Stimulated activated CD8-positive, alpha-beta memory T cell treated with anti-CD3 and anti-CD28 coated beads, Interleukin-7, amount 100 ng/mL, for 24 hours (primary cell): Measurements from ENCODE around the gene RECK.
"Not testable (repeated sequence)": the region's sequence is repeated elsewhere in the genome, so short reads cannot be mapped to it uniquely, and the experiment has no call there.

Experiments used
- DNase-seq: peaks from one replicate; pipeline ENCODE4 v3.0.0-alpha.2; 2020; ENCODE audit warnings: low read depth

The RECK gene

DNA sequence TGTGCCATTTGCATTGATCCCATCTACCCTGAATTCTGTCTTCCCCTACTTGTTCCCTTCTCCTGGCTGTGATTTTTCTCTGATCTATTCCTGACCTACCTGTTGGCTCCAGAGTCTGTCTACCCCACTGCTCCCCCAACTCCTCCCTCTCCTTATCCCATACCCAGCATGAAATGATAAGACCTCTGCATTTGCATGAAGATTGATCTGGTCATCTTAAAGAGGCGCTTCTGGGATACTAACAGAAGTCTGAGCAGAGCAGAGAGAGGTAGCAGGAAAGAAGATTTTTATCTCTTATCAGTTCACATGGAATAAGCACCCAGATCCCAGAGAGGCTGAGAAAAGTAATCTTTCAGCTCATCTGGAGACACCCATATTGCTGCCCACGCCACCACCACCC, 81.5 kb downstream of the RECK start:
- no peak for DNase-seq

DNA sequence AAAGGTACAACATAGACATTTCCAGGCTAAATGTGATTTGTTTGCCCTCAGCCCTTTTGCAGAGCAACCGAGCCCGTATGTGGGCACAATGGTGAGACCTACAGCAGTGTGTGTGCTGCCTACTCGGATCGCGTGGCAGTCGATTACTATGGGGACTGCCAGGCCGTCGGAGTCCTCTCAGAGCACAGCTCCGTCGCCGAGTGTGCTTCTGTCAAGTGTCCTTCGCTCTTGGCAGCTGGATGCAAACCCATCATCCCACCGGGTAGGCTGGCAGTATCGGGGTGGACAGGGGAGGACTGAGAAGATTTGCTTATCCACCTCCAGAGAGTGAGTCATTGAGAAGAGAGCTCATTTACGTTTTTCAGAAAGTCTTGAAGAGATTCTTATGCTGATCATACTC, 82.0 kb downstream of the RECK start:
- DNase-seq = no peak

DNA sequence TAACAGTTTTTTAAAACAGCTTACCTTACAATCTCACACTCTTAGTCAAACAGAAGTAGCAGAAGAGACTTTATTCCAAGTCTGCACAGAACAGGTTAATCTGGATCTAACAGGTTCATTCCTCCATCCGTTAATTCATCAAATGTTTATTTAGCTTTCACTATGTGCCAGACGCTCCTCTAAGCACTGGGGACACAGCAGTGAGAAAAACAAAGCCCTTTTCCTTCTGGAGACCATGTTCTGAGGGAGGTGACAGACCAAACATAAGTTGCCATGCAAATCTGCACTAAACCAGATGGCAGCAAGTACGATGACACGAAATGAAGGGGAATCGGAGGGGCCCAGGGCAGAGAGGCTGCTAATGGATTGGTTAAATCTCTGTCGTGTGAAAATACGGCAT, 82.8 kb downstream of the RECK start:
- no peak for DNase-seq

DNA sequence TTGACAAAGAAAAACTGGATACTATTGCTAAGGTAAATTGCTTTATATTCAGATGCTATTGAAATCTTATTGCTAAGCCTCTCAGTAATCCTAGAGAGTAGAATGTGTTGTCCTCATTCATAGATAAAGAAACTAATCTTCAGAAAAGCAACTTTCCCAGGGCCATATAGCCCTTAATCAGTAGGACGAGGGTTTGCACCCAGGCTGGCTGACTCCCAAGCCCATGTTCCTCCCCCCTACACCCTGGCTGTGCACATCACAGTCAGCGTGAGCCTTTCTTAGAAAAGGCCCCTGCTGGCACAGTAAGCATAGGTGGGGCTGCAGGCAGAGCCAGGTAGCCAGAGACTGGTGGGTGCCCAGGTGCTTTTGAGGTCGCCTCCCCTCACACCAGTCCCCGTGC, 84.0 kb downstream of the RECK start:
- DNase-seq = no peak

DNA sequence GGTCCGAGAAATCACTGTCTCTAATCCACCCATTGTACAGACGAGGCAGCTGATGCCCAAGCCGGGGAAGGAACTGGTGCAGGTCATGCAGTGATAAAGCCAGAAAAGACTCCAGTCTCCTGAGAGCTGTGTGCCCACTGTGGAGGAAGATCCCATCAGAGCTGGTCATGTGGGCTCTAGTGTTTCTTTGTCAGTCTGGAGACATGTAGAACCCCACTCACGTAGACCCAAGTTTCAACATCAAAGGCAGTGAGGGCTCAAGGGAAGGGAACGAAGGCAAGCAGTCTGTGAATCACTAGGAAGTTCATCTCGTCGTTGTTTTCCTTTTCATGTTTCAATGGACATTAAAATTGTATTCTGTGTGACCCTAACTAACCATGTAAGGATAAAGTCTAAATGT, 85.3 kb downstream of the RECK start:
- DNase-seq = no peak

DNA sequence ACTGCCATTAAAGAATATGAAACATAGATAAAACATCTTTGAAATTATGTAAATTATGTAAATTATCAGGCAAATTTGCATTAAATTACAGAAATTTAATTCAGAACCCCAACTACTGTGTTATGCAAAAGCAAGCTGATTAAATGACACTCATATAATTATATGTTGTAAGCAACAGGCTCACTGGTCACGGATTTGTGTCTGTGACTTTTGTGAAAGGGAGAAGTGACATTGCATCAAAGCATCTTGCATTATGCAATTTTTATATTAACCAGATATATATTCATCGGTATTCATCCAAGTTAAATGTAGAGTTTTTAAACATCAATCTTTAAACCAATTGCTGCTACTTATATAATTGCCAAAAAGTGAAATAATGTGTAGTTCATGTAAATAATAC, 86.8 kb downstream of the RECK start:
- no peak for DNase-seq

DNA sequence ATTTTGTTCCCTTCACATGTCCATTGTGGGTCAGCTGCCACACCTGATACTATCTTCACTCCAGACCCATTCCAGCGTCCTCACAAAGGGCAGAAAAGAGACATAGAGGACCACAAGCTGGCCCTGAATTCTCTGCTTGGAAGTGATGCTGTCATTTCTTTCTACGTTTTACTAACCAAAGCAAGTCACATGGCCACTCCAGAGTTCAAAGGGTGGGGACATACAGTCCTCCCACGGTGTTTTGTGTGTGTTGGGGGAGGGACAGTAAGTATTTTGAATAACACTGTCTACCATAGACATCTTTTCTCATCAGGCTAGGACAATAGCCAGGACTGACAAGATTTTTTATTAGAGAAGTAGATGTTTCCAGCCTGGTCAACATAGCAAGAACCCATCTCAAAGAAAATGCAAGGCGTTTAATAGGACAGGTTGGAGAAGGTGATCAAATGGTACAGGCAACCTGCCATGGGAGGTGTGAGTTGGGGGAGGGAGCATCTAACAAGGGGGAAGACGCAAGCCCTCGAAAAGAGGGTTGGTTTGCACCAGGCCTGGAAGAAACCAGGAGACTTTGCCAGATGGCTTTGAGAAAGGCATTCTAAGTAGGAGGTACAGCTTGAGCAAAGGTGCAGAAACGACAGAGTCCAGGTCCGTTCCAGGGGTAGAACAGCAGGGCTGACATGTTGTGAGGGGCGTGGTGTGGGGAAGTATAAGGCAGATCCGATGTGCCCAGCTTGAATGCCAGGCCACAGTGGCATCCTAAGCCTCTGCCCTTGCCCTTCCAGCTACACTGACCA, 88.5 kb downstream of the RECK start:
- DNase-seq = no peak

DNA sequence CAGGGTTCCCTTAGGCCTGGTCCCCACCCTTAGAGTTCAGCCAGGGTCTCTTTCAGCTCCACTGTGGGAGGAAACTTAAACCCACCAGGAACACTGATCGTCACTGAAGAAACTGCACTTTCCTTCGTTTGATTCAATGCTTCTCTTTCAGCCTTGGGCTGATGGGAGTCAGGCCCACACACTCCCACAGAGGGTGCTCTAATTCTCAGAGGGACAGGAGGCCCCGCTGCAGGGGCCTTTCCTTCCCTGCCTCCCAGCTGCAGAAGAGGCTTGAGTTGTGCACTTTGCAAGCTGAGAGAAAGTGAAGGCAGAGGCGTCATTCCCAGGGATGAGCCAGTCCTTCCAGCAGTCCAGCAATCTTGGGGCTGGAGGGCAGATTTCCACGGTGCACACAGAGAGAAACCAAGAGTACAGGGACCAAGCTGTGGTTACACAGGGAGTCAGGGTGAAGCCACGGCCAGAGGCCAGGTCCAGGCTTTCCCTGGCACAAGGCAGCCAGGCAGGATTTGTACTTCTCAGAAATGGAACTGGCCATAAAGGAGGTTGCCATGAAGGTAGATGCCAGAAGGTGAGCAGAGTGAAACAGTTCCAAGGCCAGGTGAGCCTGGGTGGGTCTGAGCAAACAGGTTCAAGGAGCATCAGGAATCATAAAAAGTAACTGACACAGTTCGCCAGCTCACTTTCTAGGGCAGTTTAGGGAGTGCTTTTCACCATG, 89.5 kb downstream of the RECK start:
- DNase-seq = no peak

DNA sequence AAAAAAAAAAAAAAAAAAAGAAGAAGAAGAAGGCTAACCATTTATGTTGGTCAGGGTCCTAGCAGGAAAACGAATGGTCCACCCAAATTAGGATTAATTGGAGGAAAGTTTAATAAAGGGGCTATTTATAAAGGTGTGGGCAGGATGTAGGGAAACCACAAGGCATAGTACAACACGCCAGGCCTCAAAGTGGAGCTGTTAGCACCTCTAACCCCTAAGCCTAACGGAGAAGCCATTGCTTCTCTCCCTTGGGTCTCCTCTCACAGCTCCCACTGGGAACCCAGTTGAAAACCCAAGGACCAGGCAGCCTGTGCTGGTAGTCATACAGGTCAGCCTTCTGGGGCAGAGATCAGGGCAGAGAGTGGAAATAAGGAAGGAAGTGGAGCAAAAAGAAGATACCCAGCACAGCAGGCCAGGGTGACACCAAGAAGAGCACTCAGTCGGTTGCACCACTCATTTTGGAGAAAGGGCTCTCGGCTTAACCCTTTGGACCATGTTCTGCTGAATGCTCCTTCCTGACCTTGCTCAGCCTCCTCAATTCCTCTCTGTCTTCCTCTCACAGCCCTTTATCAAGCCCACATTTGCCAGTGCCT, 91.0 kb downstream of the RECK start:
- DNase-seq = no peak

DNA sequence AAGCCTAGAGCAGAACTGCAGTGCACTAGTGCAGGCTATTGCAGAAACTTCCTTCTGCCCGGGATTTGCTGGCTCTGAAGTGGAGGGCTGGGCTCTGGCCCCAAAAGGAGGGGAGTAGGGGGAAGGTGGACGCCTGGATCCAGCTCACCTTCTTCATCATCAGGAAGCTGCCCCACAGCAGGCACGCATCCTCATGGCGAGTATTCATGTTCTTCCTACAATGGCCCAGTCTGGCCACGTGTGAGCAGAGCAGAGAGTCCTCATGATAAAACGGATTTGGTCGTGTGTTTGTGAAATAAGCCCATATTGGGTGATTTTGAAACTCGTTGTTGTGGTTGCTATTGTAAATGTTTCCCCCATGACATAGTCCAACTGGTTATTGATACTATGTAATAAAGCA, 91.6 kb downstream of the RECK start:
- no peak for DNase-seq

DNA sequence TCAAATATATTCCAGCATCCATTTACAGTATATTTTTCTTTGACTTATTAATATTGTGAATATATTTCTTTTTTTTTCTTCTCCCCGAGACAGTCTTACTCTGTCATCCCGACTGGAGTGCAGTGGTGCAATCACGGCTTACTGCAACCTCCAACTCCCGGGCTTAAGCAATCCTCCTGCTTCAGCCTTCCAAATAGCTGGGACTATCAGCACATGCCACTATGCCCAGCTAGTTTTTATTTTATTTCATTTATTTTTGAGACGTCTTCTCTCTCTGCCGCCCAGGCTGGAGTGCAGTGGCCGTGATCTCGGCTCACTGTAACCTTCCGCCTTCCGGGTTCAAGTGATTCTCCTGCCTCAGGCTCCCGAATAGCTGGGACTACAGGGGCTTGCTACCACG, 92.4 kb downstream of the RECK start:
- DNase-seq = no peak

DNA sequence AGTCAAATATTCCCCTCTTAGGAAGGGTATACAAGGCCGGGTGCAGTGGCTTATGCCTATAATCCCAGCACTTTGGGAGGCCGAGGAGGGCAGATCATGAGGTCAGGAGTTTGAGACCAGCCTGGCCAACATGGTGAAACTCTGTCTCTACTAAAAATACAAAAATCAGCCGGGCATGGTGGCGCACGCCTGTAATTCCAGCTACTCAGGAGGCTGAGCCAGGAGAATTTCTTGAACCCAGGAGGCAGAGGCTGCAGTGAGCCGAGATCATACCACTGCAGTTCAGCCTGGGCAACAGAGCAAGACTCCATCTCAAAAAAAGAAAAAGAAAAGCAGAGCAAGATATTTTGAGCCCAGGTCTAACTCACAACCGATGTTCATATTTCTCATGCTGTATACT, 95.0 kb downstream of the RECK start:
- DNase-seq = not testable (repeated sequence)

DNA sequence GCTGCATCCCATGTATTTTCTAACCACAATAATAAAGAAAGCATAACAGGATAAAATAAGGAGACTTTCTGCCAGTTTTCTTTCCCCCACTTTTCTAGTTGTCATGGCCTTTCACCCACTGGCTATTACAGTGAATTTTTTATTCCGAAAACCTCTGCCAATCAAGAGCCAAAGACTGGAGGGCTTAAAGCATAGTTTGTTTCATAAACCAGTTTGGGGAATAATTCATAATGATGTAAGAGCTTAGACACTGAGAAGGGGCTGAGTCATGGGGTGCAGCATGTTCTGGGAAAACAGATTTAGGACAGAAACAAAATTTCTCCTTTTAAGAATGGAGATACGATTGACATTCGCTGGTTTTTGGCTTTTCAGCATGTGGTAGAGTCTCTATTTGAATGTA, 95.4 kb downstream of the RECK start:
- no peak for DNase-seq

DNA sequence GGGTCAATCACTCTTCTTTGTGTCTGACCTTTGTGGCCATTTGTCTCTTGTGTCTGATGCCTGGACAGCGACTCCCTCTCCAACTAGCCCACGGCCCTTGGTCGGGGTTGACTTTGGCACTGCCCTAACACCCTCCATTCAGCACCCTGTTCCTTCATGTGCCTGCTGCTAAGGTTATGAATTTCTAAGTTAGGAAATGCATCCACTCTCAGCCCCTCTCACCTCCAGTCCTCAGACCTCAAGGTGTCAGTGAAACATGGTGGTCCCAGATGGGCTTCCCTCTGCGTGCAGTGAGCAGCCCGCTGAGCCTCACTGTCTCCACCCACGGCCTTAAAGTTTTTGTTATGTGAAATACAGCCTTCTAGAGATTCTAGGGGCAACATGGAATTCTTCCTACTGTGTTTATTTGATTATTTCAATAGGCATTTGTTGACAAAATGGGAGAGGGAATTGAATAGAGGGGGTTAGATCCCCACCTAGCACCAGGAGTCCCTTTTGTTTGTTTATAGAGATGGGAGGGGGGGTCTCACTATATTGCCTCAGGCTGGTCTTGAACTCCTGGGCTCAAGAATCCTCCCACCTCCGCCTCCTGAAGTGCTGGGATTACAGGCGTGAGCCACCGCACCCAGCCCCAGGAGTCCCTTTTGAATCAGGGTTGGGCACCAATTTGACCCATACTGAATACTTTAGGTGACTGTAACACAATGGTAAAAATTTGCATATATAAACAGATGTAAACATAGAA, 98.2 kb downstream of the RECK start:
- no peak for DNase-seq

DNA sequence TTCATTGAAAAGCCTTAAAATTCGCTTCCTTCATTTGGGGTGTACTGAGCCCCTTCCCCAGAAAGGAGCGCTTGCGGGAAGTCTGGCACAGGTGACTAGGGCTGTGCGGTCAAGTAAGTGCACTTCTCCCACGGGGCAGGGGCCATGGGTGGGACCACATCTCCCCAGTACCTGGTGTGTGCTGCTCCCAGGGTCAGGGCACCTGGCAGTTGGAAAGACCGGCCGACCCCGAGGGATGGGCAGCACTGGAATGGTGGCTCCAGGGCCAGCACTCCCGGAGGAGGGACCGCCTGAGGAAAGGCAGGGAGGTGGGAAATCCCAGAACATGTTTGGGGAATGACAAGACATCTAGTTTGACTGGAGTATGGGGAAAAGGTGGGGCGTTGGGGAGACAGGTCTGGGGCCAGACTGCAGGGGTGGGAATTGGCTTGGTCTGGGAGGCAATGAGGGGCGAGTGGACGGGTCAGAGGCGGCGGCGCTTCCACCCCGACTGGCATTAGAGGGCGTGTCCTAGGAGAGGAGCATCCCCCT, 99.1 kb downstream of the RECK start:
- DNase-seq = no peak

DNA sequence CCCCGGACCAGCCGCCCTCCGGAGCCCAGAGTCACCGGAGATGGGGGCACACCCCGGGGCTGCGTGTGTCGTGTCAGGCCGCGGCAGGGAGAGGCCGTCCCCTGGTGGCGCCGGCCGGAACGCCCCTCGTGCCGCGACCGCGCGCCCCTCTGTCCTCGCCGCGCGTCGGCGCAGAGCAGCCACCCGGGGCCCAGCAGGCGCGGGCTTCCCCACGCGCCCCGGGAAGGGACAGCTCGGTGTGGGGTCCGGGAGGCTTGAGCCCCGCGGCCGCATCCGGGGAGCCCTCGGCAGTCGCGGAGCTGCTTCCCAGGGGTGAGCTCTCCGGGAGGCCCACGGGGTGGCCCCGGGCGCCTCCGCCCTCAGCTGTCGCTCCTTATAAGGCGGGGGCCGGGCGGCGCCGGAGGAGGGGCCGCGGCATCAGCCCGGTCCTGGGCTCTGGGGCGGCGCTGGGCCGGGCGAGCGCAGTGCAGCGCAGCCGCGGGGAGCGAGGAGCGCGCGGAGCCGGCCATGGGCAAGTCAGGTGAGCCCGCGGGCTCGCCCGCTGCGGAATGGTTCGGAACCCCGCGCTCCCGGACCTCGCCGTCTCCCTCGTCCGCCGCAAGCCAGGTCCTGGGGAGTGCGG, 99.7 kb downstream of the RECK start, which contains the start of gene GLIPR2:
TSS of gene GLIPR2 (plus strand) at position 462 of the 622 bp plus-strand sequence. CDS start at position 508, 46 bp downstream.
- DNase-seq = peak; percentile 57

DNA sequence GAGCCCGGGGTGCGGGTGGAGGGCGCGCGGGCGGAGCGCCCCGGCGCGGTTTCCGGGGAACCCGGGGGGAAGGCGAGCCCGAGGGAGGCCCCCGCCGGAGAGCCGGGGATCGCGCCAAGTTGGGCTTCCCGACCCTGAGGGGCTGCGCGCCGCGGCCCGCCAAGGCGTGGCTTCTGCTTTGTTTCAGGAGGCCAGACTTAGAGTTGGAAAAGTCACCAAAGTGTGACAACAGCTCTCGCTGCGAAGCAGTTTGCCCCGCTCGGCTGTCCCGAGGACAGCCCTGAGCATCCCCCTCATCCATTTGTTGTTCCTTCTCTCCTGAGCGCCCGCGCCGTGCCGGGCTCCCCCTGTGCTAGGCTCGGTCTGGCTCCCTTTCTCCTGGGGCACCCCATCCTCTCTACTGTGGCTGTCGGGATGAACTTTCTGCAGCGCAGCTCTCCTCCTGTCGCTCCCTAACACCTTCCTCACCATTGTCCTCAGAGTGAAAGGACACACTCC, 100.2 kb downstream of the RECK start:
- no peak for DNase-seq

DNA sequence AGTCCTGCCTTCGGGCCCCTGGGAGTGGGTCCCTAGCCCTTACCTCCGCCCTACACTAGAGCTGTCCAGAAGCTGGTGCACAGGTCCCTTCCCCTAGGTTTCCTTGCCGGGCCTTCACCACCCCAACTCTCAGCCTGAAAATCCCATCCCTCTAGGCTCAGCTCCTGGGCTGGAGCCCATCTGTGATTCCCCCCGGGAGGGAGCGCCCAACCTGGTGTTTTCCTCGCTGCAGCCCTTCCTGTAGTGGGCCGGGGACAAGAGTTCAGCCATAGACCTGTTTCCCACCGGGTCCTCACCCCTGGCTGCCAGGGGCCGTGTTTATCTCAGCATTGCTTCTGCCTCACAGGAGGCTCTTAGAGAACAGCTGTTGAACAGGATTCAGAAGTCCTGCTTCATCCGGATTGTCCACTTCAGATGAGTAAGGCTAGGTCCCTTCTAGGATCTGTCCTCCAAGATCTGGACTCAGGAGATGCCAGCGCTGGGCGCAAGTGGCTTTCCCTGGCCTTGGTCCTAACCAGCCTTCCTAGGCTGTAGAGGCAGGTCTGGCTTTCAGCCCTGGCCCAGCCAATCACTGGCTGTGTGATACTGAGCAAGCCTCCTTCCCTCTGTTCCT, 100.8 kb downstream of the RECK start:
- no peak for DNase-seq

DNA sequence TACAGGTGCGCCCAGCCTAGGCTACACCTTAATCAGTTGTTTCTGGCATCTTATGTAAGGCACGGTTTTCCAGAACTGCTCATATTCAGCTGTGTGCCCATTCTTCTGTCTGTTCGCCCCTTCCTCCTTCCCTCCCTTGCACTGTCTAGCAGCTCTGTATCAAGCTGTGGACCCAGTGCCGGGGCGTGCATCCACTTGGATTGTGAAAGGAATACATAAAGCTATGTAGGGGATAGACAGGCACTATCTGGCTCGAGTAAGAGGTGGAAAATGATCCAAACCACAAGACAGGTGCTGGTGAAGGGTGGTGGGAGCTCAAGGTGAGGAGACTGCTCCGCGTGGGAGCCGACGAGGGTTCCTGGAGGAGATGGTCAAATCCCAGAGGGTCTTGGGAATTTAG, 101.8 kb downstream of the RECK start:
- DNase-seq = no peak

DNA sequence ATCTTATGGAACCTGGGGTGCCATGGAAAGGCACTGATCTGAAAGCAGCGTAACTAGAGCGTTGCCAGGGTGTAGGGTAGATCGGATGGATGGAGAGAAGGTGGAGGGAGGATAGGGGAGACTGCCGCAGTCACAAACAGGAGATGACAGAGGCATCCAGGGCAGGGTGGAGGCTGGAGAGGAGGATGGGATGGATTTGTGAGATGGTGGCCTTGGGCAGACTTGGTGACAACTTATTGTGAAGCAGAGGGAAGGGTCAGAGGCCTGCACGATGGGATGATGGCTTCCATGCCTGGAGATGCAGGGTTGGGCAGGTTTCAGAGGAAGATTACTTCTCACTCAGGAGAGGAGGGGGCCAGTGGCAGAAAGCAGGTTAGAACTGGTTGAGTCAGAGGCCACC, 102.2 kb downstream of the RECK start:
- DNase-seq = no peak
